Nephron (organoid): Measurements from ENCODE around the gene TSPOAP1.

Experiments used
- H3K27ac Mint-ChIP-seq, 3 experiments: 2 replicates each; pipeline ENCODE4 v1.8.0; 2020; ENCODE audit warnings: mixed read lengths in 3 of 3, mild to moderate bottlenecking in 2 of 3, moderate library complexity in 1 of 3
- H3K27me3 Mint-ChIP-seq: 2 replicates; pipeline ENCODE4 v1.8.0; 2021; ENCODE audit warnings: low read depth, mild to moderate bottlenecking, moderate library complexity, mixed read lengths
- H3K36me3 Mint-ChIP-seq: 2 replicates; pipeline ENCODE4 v1.8.0; 2020; ENCODE audit warnings: low read depth, mixed read lengths
- H3K4me1 Mint-ChIP-seq: 2 replicates; pipeline ENCODE4 v1.8.0; 2020; ENCODE audit warnings: mixed read lengths
- H3K4me3 Mint-ChIP-seq, 3 experiments: 2 replicates each; pipeline ENCODE4 v1.8.0; 2020; ENCODE audit warnings: mild to moderate bottlenecking in 3 of 3, mixed read lengths in 3 of 3, moderate library complexity in 2 of 3
- H3K9me3 Mint-ChIP-seq: 2 replicates; pipeline ENCODE4 v1.8.0; 2020; ENCODE audit warnings: mixed read lengths
- TF ChIP-seq, protein P1 (sequence below), 3 experiments: fragments of 200-600 bp; sonication (generic); IDR thresholded peaks; one replicate each; pipeline ENCODE4 v1.5.0; 2021; ENCODE audit warnings: antibody characterized with exemption in 3 of 3; ENCODE audit not compliant: unreplicated experiment in 3 of 3

Gene TSPOAP1

DNA sequence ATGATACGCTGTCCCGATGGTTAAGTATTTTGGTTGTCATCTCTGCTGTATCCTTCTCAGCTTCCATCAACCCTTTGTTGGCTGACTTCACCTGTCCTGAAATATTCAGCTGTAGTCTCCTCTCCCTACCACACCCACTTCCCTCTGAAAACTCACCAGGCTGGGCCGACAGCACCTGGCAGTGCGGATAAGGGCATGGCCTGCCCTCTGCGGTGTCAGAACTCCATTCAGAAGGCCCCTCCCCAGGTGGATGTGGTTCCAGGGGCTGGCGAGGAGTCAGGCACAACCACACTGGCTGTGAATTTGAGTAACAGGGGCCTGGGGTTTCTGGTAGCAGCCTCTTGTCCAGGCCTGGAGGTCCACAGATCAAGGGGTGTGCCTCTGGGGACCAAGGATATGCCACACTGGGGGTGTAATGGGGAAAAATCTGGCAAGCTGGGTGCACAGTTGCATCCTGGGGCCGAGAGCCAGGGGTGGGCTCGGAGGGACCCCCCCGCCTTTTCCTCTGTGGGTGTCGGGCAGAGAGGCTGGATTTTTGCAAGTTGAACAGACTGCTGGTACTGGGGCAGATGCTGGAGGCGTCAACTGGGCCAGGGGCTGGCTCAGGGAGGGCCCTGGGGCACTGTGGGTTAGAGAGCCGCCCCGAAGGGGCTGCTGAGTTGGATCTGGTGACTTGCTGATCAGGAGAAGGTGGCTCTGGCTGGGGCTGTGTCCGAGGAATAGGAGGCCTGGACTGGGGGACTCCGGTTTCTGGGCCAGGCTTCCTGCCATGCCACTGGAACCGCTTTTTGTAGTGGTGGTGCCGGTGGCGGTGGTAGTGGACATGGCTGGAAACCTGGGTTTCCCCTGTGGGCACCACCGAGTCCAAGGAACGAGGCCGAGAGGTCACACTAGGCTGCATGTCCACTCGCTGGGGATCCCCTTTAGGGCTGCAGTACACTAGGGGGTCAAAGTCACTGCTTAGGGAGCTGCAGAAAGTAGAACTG lies 29.0 kb upstream of the TSPOAP1 start:
- no peaks in the 10 kb centered on the region for H3K27me3 Mint-ChIP-seq
- TF ChIP-seq, protein P1, sequence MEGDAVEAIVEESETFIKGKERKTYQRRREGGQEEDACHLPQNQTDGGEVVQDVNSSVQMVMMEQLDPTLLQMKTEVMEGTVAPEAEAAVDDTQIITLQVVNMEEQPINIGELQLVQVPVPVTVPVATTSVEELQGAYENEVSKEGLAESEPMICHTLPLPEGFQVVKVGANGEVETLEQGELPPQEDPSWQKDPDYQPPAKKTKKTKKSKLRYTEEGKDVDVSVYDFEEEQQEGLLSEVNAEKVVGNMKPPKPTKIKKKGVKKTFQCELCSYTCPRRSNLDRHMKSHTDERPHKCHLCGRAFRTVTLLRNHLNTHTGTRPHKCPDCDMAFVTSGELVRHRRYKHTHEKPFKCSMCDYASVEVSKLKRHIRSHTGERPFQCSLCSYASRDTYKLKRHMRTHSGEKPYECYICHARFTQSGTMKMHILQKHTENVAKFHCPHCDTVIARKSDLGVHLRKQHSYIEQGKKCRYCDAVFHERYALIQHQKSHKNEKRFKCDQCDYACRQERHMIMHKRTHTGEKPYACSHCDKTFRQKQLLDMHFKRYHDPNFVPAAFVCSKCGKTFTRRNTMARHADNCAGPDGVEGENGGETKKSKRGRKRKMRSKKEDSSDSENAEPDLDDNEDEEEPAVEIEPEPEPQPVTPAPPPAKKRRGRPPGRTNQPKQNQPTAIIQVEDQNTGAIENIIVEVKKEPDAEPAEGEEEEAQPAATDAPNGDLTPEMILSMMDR (IDR thresholded peaks at IDR 0.05; ENCODE audit: unreplicated experiment in 3 of 3), result no peak
- peaks cover 13% of the 10 kb centered on the region for H3K4me1 Mint-ChIP-seq
- H3K27ac Mint-ChIP-seq, result no peak overlapping the region
- H3K36me3 Mint-ChIP-seq, result no peaks in the 10 kb centered on the region
- no peaks in the 10 kb centered on the region for H3K9me3 Mint-ChIP-seq
- no peak overlapping the region for H3K4me3 Mint-ChIP-seq

DNA sequence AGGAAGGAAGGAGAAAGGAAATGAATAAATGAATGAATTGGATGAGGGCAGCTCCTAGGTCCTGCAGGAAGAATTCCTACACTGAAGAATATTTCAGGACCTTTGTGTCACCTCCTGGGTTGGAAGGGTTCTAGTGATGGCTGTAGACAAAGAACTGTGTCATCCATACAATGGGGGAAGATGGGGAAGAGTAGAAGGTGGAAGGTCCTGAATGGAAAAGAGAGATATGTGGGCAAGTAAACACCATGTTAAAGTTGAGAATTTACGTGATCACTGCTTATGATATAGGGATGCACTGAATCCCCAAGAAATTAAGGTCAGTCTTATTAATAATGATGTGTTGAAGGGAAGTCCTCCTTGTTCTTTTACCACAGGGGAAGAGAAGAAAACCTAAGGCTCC lies 27.6 kb upstream of the TSPOAP1 start:
- Mint-ChIP-seq H3K9me3 (no peaks in the 10 kb centered on the region), H3K4me3 (no peak overlapping the region), H3K27me3 (peaks cover 3% of the 10 kb centered on the region), H3K4me1 (peaks cover 21% of the 10 kb centered on the region), H3K27ac (no peak overlapping the region), H3K36me3 (peaks cover 7% of the 10 kb centered on the region)
- TF ChIP-seq, protein P1 (IDR thresholded peaks at IDR 0.05; ENCODE audit: unreplicated experiment in 3 of 3), result no peak

DNA sequence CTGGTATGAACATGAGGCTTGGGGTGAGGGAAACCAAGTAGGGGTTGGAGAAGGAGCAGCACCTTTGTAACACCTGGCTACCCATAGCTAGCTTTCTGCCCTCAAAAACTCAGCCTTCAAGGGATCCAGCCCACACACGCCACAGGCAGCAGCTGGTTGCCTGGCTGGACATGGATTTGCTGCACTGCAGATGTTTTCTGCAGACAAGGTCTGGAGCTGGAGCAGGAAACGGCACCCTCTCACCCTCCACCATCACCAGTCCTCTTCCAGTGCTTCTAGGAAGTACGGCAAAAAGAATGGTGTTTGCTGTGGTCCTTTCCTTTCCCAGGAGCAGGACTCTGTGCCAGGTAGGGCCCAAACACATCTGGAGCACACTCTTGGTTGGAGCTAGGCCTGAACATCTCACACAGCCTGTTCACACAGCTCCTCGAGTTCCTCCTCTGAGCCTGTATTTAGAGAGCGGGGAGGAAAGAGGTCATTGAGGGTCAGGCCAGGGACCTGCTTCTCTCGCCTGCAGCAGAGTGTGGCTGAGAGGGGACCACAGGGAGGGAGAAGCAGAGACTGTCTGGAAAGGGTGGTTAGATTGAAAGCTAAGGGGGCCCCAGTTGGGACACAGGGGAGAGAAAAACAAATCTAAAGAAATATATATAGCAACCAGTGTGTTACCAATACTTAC lies 26.1 kb upstream of the TSPOAP1 start:
- peak overlapping the region in 1 of 3 experiments; percentile 75 for H3K27ac Mint-ChIP-seq
- H3K36me3 Mint-ChIP-seq, result peaks cover 12% of the 10 kb centered on the region
- peaks cover 22% of the 10 kb centered on the region for H3K4me1 Mint-ChIP-seq
- H3K27me3 Mint-ChIP-seq, result peaks cover 3% of the 10 kb centered on the region
- TF ChIP-seq, protein P1 (IDR thresholded peaks at IDR 0.05; ENCODE audit: unreplicated experiment in 3 of 3), result no peak
- H3K9me3 Mint-ChIP-seq, result no peaks in the 10 kb centered on the region
- peak overlapping the region in 1 of 3 experiments; percentile 43 for H3K4me3 Mint-ChIP-seq

DNA sequence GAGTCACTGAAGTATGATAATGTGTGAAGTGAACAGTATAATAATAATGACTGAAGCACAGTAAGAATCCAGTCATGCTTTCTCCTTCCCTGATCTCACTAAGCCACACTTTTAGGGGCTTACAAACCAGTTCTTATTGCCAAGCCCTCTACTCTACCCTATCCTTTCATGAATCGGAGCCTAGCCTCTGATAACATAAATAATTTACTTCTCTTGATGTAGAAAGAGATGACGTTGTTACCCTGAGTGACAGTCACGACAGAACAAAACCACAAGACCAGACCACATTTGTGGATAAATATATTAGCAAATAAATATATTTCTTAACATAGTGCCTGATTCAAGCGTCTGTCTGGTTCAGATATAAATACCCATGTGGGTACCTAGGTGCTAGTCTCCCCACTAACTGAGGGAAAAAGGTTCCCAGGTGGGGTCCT lies 24.8 kb upstream of the TSPOAP1 start:
- Mint-ChIP-seq H3K36me3 (peaks cover 24% of the 10 kb centered on the region), H3K9me3 (no peaks in the 10 kb centered on the region), H3K27ac (peak overlapping the region; percentile 95 to 98 (median 97)), H3K4me3 (peak overlapping the region; percentile 100), H3K27me3 (peaks cover 3% of the 10 kb centered on the region), H3K4me1 (peaks cover 26% of the 10 kb centered on the region)
- TF ChIP-seq, protein P1 (IDR thresholded peaks at IDR 0.05; ENCODE audit: unreplicated experiment in 3 of 3), result no peak

DNA sequence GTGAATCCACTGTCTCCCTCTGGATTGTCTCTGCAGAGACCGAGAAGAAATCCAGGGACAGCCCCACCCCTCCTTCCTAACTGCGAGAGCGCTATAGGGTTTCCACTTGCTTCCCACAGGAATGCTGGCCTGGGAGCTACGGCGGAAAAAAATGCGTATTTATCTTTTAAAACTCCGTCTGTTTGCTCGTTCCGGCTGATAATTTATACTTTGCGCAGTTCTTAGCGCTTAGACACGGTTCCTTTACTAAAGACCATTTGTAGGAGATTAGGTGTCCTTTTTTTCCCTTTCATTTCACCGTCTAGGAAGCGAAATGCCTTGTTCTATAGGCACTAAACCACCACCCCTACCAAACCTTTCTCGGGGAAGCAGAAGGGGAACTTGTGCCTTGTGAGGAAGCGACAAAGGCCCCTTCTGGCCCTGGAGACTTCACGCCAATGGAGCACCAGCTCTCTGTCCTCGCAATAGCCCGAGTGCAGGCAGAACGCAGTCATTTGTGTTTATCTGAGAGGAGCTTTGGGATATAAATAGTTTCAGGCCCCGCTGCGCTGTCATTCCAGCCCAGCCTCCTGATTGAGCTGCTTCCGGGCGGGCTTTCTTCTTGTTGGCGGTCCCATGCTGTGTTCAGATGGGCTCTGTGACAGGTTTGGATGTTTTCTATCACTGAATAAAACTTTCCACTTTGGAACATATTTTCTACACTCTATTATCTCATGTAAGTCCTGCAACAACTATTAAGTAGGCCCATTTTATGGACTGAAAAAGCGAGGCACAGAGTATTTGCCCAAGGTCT lies 24.2 kb upstream of the TSPOAP1 start:
- H3K4me1 Mint-ChIP-seq, result peaks cover 26% of the 10 kb centered on the region

More for the DNA sequence above, 24.2 kb upstream of the TSPOAP1 start:
- Mint-ChIP-seq H3K36me3 (peaks cover 30% of the 10 kb centered on the region), H3K27me3 (peaks cover 3% of the 10 kb centered on the region), H3K4me3 (peak overlapping the region; percentile 100), H3K27ac (peak overlapping the region; percentile 95 to 98 (median 97)), H3K9me3 (no peaks in the 10 kb centered on the region)
- TF ChIP-seq, protein P1 (IDR thresholded peaks at IDR 0.05; ENCODE audit: unreplicated experiment in 3 of 3), result no peak
